HG03135 (cell line): Measurements from ENCODE around the gene NLN.
A peak's percentile ranks its signal among the peaks of the same experiment; 100 is the strongest.
"Not testable (repeated sequence)": the region's sequence is repeated elsewhere in the genome, so short reads cannot be mapped to it uniquely, and the experiment has no call there.

ENCODE experiments used
- ATAC-seq: cut with Tn5 transposase; IDR thresholded peaks from one replicate; pipeline ENCODE4 v1.9.1; 2021; ENCODE audit warnings: mild to moderate bottlenecking, moderate library complexity; ENCODE audit not compliant: unreplicated experiment

Gene NLN

DNA sequence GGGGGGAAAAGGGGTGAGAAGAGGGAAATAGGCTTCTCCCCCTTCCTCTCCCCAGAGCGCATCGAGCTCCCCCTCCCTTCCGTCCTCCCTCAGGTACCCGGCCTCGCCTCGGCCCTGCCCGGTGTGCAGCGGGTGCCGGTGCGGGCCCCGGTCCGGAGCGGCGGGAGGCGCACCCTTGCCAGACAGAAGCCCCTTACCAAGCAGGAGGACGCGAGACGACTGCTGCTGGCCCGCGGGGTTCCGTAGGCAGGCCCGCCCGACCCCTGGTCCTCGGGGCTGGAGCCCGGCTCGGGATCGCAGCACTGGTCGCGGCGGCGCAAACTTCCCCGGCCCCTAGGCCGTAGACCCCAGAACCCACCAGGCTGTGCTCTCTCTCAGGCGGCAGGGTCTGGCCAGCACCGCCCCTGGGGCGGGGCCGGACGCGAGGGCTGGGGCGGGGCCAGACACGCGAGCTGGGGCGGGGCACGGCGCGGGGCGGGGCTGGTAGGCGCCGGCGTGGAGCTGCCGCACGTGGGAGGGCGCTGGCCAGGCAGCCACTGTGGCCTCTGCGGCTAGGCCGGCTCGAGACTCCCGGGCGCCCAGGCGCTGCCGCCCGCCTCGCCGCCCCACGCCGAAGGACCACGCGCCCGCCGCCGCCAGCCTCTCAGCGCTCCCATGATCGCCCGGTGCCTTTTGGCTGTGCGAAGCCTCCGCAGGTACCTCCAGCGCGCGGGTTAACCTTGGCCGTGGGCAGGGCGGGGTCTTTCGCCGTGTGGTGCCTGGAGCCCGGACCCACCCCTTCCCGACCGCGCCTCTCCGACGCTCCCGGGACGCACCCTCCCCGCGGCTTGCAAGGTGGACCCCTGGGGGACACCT, at the start of gene NLN, which contains the start of gene SGTB:
TSS of gene NLN (plus strand) at position 486 of the 855 bp plus-strand sequence. CDS start at position 655, 169 bp downstream.
TSS of gene SGTB (minus strand) at position 390 of the 855 bp plus-strand sequence. CDS start 1,302 bp downstream, outside the sequence.
- peak; percentile 90 for ATAC-seq

DNA sequence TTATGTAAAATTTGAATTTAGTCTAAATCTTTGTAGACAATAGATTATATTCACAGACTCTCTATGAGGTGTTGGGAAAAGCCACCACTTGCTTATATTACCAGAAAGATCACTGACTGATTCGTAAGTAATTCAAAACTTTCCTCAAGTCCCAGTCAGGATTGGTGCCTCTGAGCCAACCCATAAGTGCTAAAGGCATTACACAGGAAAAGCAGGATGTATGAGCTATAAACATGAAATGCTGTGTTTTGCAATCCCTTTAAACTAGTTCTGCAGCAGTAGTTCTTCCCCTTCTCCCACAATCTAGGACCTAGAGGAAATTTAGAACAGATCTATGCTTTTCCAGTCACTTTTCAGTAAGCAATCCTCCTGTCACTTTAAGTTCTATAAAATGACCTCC, 49.2 kb upstream of the NLN start:
- no peak for ATAC-seq

DNA sequence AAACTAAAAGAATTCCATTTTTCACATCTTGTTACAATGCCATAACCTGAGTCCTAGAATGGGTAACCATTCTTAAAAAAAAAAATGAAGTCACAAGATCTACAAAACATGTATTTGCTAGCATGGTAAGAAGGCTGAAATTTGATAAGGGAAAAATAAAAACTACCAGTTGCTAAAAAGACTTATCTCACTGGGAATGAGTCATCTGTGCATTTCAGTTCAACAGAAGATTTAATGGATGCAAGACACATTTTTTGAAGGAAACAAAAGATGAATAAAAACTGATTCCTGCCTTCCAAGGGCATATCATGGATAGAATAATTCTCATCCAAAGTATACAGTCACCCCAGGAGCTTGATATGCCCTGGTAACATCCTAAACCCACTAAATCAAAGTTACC, 47.3 kb upstream of the NLN start:
- ATAC-seq: no peak

DNA sequence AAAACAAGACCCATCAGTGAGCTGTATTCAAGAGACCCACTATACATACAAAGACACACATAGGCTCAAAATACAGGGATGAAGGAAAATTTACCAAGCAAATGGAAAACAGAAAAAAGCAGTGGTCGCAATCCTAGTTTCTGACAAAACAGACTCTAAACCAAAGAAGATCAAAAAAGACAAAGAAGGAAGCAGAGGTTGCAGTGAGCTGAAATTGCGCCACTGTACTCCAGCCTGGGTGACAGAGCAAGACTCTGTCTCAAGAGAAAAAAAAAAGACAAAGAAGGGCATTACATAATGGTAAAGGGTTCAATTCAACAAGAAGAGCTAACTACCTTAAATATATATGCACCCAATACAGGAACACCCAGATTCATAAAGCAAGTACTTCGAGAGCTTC, 45.9 kb upstream of the NLN start:
- ATAC-seq: not testable (repeated sequence)

DNA sequence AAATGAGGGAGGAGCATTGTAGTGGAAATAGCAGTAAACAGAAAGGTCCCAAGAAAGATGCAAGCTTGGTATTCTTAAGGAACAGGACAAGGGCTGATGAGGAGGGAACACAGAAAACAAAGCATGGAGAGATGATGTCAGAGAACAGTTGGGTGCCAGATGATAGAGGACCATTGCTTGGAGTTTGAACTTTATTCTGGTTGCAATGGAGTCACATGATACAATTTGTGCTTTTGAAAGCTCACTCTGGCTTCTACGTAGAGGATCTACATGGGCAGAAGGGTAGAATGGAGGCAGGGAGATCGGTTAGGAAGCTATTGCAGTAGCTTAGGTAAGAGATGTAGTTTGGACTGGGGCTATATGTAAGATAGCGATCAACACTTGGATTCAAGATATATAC, 39.9 kb upstream of the NLN start:
- ATAC-seq: no peak

DNA sequence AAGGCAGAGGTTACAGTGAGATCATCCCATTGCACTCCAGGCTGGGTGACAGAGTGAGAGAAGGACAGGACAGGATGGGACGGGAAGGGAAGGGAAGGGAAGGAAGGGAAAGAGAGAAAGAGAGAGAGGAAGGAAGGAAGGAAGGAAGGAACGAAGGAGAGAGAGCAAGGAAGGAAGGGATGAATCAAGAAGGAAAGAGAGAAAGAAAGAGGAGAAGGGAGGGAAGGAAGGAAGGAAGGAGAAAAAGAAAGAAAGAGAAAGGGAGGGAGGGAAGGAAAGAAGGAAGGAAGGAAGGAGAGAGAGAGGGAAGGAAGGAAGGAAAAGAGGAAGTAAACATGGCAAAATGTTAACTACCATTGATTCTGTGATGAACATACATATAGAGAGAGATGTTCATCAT, 28.9 kb upstream of the NLN start:
- no peak for ATAC-seq

DNA sequence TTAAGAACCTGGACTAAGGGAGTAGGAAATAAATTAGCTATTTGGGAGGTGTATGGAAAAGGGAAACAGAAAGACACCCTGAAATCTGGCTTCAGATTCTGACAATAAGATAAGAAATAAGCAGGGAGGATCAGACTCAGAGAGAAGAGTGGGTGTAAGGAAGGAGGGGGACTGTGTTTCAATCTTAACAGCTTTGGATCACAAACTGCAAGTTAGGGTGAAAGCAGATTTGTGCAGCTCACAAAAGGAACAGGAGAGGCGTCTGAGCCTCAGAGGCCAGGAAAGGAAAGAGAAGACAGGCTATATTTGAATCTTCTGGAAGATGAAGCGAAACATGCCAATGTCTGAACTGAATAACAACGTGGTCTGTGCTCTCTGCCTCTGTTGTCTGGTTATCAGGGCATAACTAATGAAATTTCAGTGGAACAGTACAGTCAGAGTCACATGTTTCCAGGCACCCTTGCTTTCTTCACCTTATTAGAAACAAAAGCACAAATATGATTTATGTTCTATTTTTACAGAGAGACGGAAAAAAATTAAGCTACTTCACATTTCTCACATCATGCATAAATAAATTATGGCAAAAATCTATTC, 26.7 kb upstream of the NLN start:
- no peak for ATAC-seq

DNA sequence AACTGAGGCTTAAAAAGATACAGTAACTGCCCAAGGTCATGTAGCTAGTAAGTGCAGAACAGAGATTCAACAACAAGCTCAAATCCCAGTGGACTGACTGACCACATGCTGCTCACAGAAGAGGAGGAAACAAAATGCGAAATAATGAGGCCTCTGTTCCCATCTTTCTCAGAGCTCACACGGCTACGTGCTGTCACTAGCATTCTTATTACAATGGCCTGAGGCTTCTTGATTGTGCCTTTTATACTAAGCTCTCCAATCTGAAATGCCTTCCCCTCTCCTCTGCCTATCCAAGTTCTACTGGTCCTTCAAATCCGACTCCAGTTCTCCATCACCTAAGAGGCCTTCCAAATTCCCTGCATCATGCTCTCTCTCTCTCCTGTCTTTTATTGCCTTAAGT, 26.1 kb upstream of the NLN start:
- no peak for ATAC-seq

DNA sequence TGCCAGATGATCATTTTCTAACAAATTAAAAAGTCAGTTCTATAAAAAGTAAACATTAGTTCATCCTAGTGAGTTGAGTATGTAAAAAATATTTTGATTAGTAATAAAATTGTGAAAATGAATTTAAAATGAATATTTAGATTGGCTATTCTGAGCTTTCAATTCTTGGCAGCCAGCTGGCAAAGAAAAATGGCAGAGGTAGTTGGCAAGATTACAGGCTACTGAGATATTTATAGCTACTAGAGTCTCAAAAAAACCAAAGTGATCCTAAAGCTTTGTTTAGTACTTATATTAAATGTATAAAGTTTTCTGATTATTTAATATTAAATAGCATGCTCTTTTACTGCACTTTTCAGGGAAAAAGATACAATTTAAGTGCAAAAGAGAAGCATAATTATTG, 25.1 kb upstream of the NLN start:
- no peak for ATAC-seq

DNA sequence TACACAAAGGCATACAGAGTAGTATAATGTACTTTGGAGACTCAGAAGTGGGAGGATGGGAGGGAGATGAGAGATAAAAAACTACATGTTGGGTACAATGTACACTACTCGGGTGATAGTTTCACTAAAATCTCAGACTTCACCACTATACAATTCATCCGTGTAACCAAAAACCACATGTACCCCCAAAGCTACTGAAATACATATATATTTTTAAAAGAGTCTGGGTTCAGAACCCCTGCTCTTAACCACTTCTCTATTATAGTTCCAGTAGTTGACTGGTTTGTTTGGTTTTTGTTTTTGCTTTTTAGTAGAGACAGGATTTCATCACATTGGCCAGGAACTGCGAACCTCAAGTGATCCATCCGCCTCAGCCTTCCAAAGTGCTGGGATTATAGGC, 22.7 kb upstream of the NLN start:
- peak; percentile 65 for ATAC-seq

DNA sequence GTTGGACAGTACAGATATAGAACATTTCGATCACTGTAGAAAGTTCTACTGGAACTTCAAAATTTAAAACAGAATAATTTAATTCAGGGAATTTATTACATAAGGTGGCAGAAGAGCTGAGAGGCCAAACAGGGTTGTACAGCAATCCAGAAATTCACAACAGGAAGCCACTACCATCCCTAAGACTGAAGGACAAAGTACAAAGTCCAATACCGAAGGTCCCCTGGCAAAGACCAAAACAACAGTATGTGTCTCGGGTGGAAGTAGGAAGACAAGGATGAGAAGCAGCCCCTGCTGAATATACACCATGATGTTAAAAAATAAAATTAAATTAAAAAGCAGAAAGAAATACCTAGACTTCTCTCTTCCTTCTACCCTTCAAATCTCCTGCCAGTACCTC, 20.0 kb upstream of the NLN start:
- ATAC-seq: no peak

DNA sequence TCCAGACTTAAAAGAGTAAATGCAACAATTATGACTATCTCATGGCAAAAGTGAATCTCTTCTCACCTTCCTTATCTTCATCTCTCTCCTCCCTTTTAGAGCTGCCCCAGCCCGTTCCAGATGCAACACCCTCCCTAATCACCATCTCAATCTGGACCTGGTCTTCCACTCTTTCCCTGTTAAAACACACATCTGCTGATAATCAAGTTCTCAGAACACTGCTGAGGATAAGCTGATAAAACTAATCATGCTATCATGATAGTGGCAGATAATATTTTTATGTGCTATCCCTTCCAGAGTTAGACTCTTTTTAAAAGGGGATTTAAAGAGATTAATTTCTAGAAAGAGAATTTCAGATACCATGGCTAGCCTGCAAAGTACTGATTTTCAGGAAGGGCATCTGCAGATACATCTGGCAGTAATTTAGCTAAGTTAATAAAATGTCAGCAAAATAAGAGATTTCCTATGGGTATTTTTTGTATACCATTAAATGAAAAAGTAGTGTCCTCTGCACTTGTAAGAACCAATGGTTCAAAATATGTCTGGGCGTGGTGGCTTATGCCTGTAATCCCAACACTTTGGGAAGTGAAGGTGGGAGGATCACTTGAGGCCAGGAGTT, 17.3 kb upstream of the NLN start:
- no peak for ATAC-seq

DNA sequence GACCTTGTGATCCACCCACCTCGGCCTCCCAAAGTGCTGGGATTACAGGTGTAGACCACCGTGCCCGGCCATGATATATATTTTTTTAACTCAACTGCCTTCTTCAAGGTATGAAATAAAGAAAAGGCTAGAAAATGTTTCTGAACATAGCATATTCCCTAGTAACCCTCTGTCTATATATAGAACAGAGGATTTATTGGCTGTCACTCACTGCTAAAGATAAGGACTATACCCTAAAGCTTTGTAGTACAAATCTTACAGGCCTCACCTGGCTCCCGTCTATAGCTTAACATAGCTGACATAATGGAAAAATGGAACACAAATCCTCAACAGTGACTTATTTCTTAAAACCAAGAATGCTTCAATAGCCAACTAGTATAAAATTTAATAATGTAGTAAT, 14.3 kb upstream of the NLN start:
- ATAC-seq: no peak

DNA sequence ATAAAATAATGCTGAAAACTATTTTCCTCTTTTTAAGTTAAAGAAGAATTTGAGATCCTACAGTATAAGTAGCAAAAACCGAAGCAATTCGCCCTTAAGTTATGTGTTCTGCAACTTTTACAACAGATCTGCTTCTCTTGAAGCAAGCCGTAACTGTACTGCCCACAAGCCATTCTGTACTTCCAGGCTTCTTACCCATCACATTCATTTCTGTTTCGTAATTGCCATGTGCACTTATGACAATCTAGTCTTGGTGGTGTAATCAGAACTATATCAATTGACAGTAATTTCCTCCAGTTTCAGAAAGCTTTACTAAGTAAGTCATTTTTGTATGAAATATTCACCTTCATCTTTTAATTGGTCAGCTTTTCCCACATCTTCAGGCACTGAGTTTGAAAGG, 13.9 kb upstream of the NLN start:
- ATAC-seq: no peak

DNA sequence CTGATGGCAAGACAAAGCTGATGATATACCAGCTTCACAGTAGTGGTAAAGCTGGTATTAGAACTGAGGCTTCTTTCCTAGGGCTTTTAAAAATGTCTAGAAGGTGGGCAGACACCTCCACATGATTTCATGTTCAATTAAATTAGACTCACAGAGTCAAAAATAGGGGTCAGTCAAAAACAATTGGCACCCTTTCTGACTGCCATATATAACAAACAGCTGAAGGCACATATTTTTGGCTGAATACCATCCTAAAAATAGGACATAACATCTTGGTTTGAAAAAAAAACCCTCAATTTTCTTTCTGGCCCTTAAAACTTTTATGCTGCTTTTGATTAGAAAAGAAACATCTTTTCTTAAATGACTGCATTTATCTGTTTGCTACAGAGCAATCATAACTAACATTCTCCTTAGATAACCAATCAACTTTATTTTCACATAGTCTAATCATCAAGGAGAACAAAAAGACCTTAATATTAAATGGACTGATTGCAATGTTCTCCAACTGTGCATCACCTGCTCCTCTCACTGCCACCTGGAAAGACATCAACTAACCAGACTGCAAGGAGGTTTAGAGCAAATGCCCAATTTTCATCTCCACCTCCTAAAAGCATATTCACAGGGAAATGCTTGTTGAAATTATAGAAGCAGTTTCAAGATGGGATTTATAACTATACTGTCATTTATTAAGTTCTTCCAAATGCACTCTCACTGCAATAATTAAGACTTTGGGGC, 3.3 kb upstream of the NLN start:
- ATAC-seq: no peak

DNA sequence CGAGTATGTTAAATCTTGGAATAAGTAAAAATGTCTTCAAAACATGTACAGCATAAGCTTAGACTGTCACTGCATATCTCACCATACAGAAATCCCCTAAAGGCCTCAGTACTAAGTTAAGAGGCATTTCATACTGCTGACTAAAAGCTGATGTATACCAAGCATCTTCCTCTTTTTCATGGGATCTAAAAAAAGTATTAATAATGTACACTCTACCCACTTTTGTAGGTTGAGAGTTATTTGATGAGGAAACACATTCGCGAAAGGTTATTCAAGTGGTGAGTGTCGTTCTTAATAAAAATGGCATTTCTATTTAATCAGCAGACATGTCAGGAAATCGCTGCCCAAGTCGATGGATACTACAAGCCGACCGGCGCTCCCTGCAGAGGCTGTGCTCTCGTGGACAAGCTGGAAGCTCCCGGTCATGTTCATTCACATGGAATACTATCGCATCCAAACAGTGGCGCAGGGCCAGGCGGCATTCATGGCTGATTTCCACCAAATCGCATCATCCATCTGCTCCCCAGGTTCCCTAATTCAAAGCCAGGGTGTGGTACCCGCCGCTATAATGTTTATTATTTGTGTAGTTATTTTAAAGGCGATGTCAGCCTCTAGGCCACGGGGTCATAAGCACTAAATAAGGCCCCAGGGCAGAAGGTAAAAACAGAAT, 820 bp upstream of the NLN start:
- ATAC-seq: peak; percentile 8

DNA sequence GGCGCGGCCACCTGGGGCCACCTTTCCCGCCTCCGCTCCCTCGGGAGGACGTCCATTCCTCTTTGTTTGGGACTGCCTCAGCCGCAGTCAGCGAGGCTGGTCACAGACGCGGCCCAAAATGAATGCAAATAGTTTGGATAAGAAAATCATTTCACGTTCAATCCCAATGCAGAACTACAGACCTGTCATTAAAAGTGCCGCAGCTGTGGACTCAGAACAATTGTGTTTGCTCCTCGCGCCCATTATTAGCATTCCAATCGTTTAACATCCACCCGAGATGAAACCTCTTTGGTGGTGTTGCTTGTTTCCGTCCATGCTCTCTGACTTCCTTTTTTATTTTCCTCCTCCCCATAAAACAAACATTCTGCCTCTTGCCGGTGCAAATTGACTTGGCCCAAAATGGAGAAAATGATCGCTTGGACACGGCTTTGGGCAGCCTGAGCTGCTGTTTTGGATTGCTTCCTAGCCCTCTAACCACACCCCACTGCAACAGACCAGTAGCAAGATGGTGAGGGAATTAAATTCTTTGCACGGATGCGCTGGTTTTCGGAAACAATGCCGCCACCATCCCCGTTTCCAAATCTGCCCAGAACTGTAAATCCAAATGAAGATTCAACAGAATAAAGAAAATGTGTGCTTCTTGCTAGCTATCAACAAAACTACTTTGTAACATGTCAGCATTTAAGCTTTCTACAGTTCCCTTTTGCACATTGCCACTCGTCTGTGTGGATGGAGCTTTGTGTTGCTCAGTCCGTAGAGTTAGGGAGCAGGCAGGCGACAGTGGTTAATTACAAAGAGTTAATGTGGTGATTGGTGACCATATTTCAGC, 784 bp downstream of the NLN start:
- ATAC-seq: peak; percentile 5

DNA sequence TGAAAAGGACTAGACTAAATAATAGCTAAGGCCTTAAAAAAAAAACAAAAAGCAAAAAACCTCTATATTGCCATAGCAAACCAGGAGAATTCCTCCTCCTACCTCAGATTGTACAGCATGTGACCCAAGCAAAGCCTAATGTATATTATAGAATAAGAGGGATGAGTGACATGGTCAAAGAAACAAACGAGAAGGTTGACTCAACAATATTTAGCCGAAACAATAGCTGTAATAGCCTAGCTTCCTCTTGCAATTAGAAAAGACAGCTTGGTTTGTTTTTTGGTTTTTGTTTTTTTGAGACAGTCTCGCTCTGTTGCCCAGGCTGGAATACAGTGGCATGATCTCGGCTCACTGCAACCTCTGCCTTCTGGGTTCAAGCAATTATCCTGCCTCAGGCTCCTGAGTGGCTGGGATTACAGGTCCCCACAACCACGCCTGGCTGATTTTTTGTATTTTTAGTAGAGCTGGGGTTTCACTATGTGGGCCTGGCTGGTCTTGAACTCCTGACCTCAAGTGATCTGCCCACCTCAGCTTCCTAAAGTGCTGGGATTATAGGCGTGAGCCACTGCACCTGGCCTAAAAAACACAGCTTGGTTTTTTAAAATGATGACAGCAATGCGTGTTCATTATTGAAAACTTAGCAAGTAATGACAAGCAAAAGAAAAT, 5.6 kb downstream of the NLN start:
- ATAC-seq: no peak

DNA sequence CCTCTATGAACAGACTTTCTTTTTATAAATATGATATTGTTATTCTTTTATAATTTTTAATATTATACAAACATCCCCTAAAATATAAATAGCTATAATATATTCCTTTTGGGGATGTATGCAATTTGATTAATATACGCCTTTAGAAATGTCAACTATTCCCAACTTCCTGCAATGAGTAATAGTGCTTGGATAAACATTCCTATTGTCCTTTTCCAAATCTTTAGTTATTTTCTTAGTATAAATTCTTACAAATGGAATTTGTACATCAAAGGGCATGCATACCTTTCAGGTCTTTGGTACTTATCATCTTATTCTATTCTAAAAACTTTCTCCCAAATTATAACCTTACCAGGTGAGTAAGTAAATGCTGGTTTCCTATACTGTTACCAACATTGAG, 6.2 kb downstream of the NLN start:
- no peak for ATAC-seq
